Stimulated activated CD4-positive, alpha-beta T cell treated with anti-CD3 and anti-CD28 coated beads, Interleukin-12 subunit alpha, Interleukin-12 subunit beta, amount 100 ng/mL, for 24 hours (primary cell): ENCODE data around the gene SYNGR2.

Source experiments
- DNase-seq, 2 experiments: peaks; one replicate each; pipeline ENCODE4 v3.0.0-alpha.2; 2020; ENCODE audit warnings: low read depth in 2 of 2

SYNGR2 gene

DNA sequence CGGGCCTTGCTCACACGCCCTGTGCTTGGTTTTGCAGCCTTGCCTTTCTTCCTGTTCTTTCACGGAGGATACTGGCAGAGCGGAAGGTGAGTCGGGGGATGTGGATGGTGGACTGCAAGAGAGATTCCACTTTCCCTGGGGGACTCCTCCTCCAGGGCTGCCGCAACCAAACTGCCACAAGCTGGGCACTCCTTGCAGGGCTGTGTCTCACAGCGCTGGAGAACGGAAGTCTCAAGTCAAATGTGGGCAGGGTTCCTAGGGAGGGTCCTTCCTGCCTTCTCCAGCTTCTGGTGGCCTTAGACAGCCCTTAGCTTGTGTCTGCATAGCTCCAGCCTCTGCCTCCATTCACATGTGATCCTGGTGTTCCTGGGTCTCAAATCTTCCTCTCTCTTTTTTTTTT lies 34.3 kb downstream of the SYNGR2 start:
- DNase-seq: no peak

DNA sequence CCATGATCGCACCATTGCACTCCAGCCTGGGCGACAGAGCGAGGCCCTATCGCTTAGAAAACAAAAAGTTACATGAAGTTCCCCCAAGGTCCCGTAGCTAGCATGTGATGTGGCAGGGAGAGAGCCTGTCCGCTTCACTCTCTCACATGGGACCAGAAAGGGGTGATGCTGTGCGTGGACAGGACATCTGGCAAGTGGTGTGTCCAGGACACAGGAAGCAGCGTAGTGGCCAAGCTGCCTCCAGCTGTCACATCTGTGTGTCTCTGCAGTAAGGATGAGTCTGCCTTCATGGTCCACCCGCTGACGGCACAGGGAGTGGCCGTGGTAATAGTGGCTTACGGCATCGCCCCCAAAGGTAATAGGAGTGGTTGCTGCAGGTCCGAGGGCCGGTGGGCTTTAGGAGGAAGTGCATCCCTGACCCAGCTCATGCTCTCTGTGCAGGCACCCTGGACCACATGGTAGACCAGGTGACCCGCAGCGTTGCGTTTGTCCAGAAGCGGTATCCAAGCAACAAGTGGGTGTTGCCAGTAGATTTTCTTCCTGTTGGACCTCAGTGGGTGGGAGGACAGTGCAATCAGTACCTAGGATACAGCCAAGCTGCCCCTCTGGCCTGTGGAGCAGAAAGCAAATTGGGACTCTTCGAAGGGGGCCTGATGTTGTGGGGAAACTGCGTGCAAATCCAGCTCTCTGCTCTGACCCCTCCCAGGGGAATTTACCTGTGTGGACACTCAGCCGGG lies 36.2 kb downstream of the SYNGR2 start:
- no peak for DNase-seq

DNA sequence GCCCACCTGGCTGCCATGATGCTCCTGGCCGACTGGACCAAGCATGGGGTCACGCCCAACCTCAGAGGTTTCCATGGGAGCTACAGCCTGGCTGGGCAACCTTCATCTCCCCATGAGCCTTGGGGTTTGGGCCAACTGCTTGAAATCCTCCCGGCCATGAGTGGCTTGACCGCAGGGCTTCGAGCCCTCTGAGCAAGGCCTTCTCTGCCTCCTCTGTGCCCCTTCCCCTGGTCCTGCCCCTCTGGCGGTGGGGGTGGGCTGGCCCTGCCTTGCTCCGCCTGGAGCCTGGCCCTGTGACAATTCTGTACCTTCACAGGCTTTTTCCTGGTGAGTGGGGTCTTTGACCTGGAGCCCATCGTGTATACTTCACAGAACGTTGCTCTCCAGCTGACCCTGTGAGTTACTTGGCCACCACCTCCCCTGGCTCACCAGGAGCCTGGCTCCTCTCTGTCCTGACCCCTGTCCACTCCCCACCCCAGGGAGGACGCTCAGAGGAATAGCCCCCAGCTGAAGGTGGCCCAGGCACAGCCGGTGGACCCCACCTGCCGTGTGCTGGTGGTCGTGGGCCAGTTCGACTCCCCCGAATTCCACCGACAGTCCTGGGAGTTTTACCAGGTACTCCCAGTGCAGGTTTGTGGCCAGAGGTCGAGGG lies 36.9 kb downstream of the SYNGR2 start:
- no peak for DNase-seq

DNA sequence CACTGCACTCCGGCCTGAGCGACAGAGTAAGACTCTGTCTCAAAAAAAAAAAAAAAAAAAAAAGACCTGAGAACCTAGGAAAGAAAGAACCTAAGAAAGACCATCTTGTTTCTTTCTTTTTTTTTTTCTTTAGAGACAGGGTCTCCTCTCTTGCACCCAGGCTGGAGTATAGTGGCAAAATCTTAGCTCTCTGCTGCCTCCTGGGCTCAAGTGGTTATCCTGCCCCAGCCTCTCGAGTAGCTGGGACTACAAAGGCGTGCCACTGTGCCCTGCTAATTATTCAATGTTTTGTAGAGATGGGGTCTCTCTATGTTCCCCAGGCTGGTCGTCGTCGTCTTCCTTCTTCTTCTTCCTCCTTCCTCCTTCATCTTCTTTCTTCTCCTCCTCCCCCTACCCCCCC lies 37.9 kb downstream of the SYNGR2 start:
- DNase-seq: no peak

DNA sequence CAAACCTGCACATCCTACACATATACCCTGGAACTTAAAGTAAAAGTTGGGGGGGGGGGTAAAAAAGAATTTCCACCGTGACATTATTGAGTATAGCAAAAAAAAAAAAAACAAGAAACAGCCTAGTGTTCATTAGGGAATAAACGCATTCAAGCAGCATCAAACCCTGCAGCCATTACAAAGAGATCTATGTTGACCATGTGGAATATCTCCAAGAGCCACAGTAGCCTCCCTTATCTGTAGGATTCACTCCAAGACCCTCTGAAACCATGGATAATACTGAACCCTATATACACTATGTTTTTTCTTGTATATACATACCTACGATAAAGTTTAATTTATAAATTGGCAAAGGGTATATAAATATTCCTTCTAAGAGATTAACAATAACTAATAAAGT lies 40.1 kb downstream of the SYNGR2 start:
- no peak for DNase-seq

DNA sequence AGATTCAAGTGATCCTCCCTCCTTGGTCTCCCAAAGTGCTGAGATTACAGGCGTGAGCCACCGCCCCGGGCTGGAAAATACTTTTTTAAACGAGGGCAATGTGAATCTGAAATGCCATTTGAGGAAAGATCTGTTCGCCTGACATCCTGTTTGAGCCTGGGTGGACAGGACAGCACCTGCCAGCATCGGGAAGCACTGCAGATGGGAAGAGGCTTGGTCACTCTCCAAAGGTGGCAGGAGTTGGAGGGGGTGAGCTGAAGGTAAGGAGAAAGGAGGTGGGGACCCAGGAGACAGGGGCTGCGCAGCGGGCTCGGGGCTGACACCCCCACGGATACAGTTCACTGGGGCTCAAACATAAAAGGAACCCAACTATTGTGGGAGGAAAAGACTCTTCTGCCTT lies 41.7 kb downstream of the SYNGR2 start:
- no peak for DNase-seq

DNA sequence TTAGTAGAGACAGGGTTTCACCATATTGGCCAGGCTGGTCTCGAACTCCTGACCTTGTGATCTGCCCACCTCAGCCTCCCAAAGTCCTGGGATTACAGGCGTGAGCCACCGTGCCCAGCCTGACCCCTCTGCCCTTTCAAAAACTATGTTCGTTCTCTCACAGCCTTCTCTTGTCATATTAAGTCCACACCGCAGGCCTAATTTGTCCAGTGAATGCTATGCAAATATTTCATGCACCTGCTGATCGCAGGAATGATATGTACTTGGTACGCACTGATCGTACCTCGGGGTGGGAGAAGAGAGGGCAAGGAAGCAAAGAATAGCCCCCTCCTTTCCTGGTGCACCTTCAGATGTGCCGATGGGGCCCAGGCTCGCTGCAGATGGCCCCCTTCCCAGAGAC lies 42.7 kb downstream of the SYNGR2 start:
- no peak for DNase-seq

DNA sequence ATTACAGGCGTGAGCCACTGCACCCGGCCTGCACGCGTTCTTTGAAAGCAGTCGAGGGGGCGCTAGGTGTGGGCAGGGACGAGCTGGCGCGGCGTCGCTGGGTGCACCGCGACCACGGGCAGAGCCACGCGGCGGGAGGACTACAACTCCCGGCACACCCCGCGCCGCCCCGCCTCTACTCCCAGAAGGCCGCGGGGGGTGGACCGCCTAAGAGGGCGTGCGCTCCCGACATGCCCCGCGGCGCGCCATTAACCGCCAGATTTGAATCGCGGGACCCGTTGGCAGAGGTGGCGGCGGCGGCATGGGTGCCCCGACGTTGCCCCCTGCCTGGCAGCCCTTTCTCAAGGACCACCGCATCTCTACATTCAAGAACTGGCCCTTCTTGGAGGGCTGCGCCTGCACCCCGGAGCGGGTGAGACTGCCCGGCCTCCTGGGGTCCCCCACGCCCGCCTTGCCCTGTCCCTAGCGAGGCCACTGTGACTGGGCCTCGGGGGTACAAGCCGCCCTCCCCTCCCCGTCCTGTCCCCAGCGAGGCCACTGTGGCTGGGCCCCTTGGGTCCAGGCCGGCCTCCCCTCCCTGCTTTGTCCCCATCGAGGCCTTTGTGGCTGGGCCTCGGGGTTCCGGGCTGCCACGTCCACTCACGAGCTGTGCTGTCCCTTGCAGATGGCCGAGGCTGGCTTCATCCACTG lies 45.8 kb downstream of the SYNGR2 start, which contains the start of gene BIRC5:
BIRC5 (plus strand) TSS at position 238 of the 690 bp plus-strand sequence; CDS start at position 302, 64 bp downstream.
- peak; percentile 77 to 91 for DNase-seq

DNA sequence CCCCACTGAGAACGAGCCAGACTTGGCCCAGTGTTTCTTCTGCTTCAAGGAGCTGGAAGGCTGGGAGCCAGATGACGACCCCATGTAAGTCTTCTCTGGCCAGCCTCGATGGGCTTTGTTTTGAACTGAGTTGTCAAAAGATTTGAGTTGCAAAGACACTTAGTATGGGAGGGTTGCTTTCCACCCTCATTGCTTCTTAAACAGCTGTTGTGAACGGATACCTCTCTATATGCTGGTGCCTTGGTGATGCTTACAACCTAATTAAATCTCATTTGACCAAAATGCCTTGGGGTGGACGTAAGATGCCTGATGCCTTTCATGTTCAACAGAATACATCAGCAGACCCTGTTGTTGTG lies 46.3 kb downstream of the SYNGR2 start:
- DNase-seq: no peak

DNA sequence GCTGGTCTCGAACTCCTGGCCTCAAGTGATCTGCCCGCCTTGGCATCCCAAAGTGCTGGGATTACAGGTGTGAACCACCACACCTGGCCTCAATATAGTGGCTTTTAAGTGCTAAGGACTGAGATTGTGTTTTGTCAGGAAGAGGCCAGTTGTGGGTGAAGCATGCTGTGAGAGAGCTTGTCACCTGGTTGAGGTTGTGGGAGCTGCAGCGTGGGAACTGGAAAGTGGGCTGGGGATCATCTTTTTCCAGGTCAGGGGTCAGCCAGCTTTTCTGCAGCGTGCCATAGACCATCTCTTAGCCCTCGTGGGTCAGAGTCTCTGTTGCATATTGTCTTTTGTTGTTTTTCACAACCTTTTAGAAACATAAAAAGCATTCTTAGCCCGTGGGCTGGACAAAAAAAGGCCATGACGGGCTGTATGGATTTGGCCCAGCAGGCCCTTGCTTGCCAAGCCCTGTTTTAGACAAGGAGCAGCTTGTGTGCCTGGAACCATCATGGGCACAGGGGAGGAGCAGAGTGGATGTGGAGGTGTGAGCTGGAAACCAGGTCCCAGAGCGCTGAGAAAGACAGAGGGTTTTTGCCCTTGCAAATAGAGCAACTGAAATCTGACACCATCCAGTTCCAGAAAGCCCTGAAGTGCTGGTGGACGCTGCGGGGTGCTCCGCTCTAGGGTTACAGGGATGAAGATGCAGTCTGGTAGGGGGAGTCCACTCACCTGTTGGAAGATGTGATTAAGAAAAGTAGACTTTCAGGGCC lies 51.2 kb downstream of the SYNGR2 start:
- DNase-seq: no peak
